ENCODE measurements around the gene FRMD6. TPM values are rescaled to one million over a fixed set of nuclear protein-coding genes. Genes with fewer than 3 reads are reported as not detected.

Gene FRMD6
- total RNA-seq, 2 donors from 2014 or later, result 3.4 to 5.9 TPM

- no peaks in the 10 kb centered on the region for H3K9me3 Mint-ChIP-seq
Observed at GRCh38 chr14:51707327-51707726, 55.6 kb downstream of the FRMD6 start.

DNA sequence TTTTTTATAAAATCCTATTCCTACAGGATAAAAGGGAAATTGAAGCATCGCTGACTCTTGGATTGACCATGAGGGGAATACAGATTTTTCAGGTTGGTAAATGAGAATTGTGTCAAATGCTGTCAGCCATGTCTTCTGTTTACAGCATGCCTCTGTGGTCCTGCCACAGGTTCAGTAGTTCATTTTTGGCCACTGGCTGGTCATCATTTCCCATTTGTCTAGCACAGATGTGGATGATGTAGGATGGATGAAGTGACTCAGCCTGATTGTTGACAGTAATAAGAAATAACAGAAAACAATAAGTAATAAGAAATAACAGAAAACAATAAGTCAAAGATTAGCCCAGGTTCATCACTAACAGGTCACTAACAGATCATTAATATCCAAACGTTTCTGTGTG lies 59.8 kb downstream of the FRMD6 start:
- Mint-ChIP-seq H3K36me3 (ENCODE audit: low read depth) (no peaks in the 10 kb centered on the region), H3K4me3 (no peak overlapping the region), H3K27me3 (no peaks in the 10 kb centered on the region), H3K27ac (no peak overlapping the region), H3K4me1 (no peaks in the 10 kb centered on the region), H3K9me3 (no peaks in the 10 kb centered on the region)
- no peak for ATAC-seq (replicated peaks)

More at GRCh38 chr14:51707327-51707726, 55.6 kb downstream of the FRMD6 start:
- no peak for ATAC-seq (replicated peaks)
- H3K4me3 Mint-ChIP-seq, result no peak overlapping the region
- H3K27ac Mint-ChIP-seq, result no peak overlapping the region
- no peaks in the 10 kb centered on the region for H3K4me1 Mint-ChIP-seq
- H3K27me3 Mint-ChIP-seq, result no peaks in the 10 kb centered on the region
- no peaks in the 10 kb centered on the region for H3K36me3 Mint-ChIP-seq (ENCODE audit: low read depth)

GRCh38 chr14:51715250-51715649 lies 63.5 kb downstream of the FRMD6 start:
- H3K27ac Mint-ChIP-seq, result no peak overlapping the region
- no peak for ATAC-seq (replicated peaks)
- H3K4me1 Mint-ChIP-seq, result no peaks in the 10 kb centered on the region
- no peak overlapping the region for H3K4me3 Mint-ChIP-seq
- no peaks in the 10 kb centered on the region for H3K36me3 Mint-ChIP-seq (ENCODE audit: low read depth)
- H3K27me3 Mint-ChIP-seq, result no peaks in the 10 kb centered on the region
- no peaks in the 10 kb centered on the region for H3K9me3 Mint-ChIP-seq

- Mint-ChIP-seq H3K4me3 (no peak overlapping the region), H3K27ac (no peak overlapping the region), H3K4me1 (no peaks in the 10 kb centered on the region), H3K9me3 (no peaks in the 10 kb centered on the region), H3K36me3 (ENCODE audit: low read depth) (no peaks in the 10 kb centered on the region), H3K27me3 (no peaks in the 10 kb centered on the region)
- no peak for ATAC-seq (replicated peaks)
Observed at GRCh38 chr14:51715742-51716141, 64.0 kb downstream of the FRMD6 start.

DNA sequence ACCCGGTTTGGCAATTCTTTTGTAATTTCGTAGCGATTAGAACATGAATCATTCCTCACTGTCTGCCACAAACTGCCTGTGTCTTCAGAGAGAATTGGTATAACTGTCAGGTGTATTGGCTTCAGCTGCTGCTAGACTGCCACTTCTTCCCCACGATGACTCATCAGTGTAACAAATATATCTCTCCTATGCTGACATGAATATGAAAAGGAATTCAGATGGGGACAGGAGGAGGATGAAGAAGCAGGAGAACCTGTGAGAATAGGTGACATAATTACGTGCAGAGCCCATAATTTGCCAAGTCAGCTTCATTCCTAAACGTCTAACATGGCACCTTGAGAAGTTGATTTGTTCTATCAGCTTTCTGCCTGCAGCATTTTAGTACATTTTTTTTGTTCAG lies 64.9 kb downstream of the FRMD6 start:
- ATAC-seq (replicated peaks), result no peak
- no peaks in the 10 kb centered on the region for H3K27me3 Mint-ChIP-seq
- H3K4me3 Mint-ChIP-seq, result no peak overlapping the region
- H3K27ac Mint-ChIP-seq, result no peak overlapping the region
- H3K9me3 Mint-ChIP-seq, result no peaks in the 10 kb centered on the region
- H3K36me3 Mint-ChIP-seq (ENCODE audit: low read depth), result no peaks in the 10 kb centered on the region
- no peaks in the 10 kb centered on the region for H3K4me1 Mint-ChIP-seq

- H3K27me3 Mint-ChIP-seq, result no peaks in the 10 kb centered on the region
- ATAC-seq (replicated peaks), result no peak
- H3K36me3 Mint-ChIP-seq (ENCODE audit: low read depth), result no peaks in the 10 kb centered on the region
- H3K9me3 Mint-ChIP-seq, result no peaks in the 10 kb centered on the region
- H3K4me3 Mint-ChIP-seq, result no peak overlapping the region
- no peak overlapping the region for H3K27ac Mint-ChIP-seq
- no peaks in the 10 kb centered on the region for H3K4me1 Mint-ChIP-seq
Observed at GRCh38 chr14:51717766-51718165, 66.1 kb downstream of the FRMD6 start.

GRCh38 chr14:51719955-51720354 lies 68.2 kb downstream of the FRMD6 start:
- Mint-ChIP-seq H3K4me3 (no peak overlapping the region), H3K36me3 (ENCODE audit: low read depth) (no peaks in the 10 kb centered on the region), H3K9me3 (no peaks in the 10 kb centered on the region), H3K4me1 (no peaks in the 10 kb centered on the region), H3K27me3 (no peaks in the 10 kb centered on the region), H3K27ac (no peak overlapping the region)
- ATAC-seq (replicated peaks), result no peak

GRCh38 chr14:51723990-51724389 lies 72.3 kb downstream of the FRMD6 start:
- Mint-ChIP-seq H3K27ac (no peak overlapping the region), H3K36me3 (ENCODE audit: low read depth) (peaks cover 5% of the 10 kb centered on the region), H3K9me3 (no peaks in the 10 kb centered on the region), H3K4me3 (no peak overlapping the region), H3K4me1 (no peaks in the 10 kb centered on the region), H3K27me3 (no peaks in the 10 kb centered on the region)
- no peak for ATAC-seq (replicated peaks)

DNA sequence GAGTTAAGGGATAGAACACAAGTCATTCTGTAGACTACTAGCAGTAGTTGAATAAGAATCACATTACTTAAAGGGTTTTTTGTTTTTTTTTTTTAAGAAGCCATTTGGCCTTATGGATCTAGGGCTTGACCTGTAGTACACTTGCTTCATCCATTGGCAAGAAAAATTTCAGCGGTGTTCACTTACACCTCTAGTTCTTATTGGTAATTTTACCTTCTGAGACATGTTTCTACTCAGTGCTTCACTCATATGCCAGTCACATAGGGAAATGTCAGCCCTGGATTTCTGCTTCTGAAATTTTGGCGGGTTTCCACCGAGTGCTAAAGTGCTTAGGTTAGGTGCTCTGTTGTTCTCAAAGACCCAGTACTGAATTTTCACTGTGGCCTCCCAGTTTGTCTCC lies 72.9 kb downstream of the FRMD6 start:
- ATAC-seq (replicated peaks), result no peak
- Mint-ChIP-seq H3K27ac (no peak overlapping the region), H3K4me3 (no peak overlapping the region), H3K36me3 (ENCODE audit: low read depth) (peaks cover 5% of the 10 kb centered on the region), H3K27me3 (no peaks in the 10 kb centered on the region), H3K9me3 (no peaks in the 10 kb centered on the region), H3K4me1 (no peaks in the 10 kb centered on the region)

DNA sequence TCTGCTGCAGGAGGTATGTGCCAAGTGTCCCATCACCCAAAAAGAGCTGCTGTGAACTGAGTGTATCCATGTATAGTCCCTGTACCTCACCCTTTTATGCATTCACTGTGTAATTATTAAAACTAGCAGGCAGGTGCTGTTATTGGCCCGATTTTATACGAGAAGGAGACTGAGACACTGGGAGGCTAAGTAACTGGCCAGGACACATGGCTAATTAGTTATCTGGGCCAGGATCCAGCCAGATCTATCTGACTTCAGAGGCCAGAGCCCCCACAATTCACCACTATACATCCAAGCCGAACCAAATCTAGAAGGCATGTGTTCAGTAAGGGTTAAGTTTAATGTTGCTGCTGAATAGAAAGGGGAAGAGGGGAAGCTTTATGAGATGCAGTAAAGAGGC lies 73.4 kb downstream of the FRMD6 start:
- H3K36me3 Mint-ChIP-seq (ENCODE audit: low read depth), result peaks cover 5% of the 10 kb centered on the region
- no peak overlapping the region for H3K4me3 Mint-ChIP-seq
- no peaks in the 10 kb centered on the region for H3K9me3 Mint-ChIP-seq
- H3K27ac Mint-ChIP-seq, result no peak overlapping the region
- no peak for ATAC-seq (replicated peaks)
- H3K4me1 Mint-ChIP-seq, result no peaks in the 10 kb centered on the region
- H3K27me3 Mint-ChIP-seq, result no peaks in the 10 kb centered on the region

DNA sequence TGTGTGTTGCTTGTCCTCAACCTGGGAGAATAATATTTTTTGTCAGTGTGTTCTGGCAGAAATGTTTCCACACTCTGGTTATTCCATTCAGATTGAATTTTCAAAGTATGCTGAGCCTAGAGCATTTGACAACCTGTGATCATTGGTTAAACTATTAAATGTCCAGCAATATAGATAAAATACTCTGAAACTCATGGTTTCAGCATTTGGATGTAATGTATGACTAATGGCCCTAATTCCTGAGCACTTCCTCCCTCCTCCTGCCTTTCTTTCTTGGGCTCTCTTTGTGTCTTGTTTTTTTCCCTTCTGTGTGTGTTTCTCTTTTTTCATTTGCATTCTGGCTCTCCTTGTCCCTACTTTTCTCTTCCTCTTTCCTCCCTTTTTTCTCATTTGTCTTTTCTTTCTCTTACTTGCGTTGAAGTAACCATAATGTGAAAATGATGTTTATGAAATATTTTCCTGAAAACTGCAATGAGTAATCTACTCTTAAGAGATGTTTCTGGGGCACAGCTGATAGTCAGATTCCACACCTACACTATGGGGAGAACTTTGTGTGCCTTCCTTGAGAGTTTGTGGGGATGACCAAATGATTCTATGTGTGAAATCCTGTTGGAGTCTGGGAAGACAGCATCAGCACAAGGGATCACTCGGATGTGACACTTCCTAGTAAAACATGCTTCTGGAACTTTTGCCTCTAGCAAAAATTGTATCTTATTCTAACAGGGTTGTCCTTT lies 74.6 kb downstream of the FRMD6 start:
- H3K4me3 Mint-ChIP-seq, result no peak overlapping the region
- no peak overlapping the region for H3K27ac Mint-ChIP-seq
- no peak for ATAC-seq (replicated peaks)
- no peaks in the 10 kb centered on the region for H3K27me3 Mint-ChIP-seq
- no peaks in the 10 kb centered on the region for H3K9me3 Mint-ChIP-seq
- peaks cover 5% of the 10 kb centered on the region for H3K36me3 Mint-ChIP-seq (ENCODE audit: low read depth)
- H3K4me1 Mint-ChIP-seq, result no peaks in the 10 kb centered on the region

DNA sequence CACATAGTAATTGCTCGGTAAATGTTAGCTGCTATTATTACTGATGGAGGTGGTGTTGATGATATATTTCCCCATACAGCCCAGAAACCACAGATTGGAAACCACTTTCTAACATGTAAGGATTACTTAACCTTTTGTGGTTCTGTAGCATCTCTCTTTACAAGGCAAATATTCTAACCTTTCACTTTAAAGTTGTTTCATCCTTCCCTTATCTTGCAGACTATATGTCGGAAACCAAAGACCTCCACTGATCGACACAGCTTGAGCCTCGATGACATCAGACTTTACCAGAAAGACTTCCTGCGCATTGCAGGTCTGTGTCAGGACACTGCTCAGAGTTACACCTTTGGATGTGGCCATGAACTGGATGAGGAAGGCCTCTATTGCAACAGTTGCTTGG lies 75.8 kb downstream of the FRMD6 start:
- Mint-ChIP-seq H3K4me1 (no peaks in the 10 kb centered on the region), H3K4me3 (no peak overlapping the region)
- no peak for ATAC-seq (replicated peaks)

DNA sequence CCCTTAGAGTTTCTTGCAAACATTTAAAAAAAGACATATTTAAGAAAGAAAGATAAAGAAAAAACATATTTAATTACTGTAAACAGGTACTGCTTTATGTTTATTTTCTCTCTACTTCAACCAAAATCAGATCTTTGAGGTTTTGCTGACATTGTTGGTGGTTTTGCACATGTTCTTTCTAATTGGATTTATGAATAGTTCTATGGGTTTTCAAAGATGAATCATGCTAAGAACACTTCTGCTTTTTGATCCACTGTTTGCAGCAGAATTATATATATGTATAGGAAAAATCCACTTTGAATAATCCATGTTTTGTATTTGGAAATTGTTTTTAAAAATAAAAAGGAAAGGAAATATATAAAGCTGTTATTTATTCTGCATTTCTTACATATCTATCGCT lies 78.4 kb downstream of the FRMD6 start:
- Mint-ChIP-seq H3K4me1 (no peaks in the 10 kb centered on the region), H3K36me3 (ENCODE audit: low read depth) (peaks cover 5% of the 10 kb centered on the region), H3K27me3 (peaks cover 17% of the 10 kb centered on the region), H3K9me3 (no peaks in the 10 kb centered on the region), H3K27ac (no peak overlapping the region), H3K4me3 (no peak overlapping the region)
- ATAC-seq (replicated peaks), result no peak

More for the DNA sequence above, 75.8 kb downstream of the FRMD6 start:
- peaks cover 6% of the 10 kb centered on the region for H3K27me3 Mint-ChIP-seq
- H3K27ac Mint-ChIP-seq, result no peak overlapping the region
- no peaks in the 10 kb centered on the region for H3K9me3 Mint-ChIP-seq
- H3K36me3 Mint-ChIP-seq (ENCODE audit: low read depth), result peaks cover 5% of the 10 kb centered on the region

GRCh38 chr14:51730684-51731083 lies 79.0 kb downstream of the FRMD6 start:
- H3K27me3 Mint-ChIP-seq, result peaks cover 17% of the 10 kb centered on the region
- H3K4me1 Mint-ChIP-seq, result no peaks in the 10 kb centered on the region
- H3K27ac Mint-ChIP-seq, result no peak overlapping the region
- H3K4me3 Mint-ChIP-seq, result no peak overlapping the region
- H3K9me3 Mint-ChIP-seq, result no peaks in the 10 kb centered on the region
- H3K36me3 Mint-ChIP-seq (ENCODE audit: low read depth), result peaks cover 5% of the 10 kb centered on the region
- no peak for ATAC-seq (replicated peaks)

DNA sequence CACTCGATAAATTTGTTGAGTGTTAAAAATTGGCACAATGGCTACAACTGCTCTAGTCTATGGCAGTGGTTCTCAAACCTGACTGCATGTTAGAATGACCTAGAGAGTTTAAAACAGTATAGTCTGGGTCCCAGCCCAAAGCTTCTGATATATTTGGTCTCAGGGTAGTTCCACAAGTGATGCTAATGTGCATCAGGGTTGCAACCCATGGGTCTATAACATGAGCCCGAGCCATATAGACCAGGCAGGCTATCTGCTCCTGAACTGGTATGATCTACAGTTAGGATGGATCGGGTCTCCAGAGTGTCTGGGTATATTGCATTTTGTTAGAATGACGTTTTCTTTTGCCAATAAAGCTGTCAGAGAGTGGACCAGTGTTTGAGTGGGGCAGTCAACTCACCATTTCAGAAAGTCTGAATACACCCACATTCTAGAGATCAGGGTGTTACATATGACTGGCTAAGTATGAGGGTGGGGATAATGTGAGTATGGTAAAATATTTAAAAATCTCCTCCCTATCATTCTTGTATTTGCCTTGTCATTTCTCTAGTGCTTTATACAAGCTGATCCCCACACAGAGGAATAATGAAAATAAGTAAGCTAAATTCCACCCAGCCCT lies 80.9 kb downstream of the FRMD6 start:
- no peak overlapping the region for H3K4me3 Mint-ChIP-seq
- ATAC-seq (replicated peaks), result no peak

More for the DNA sequence above, 80.9 kb downstream of the FRMD6 start:
- Mint-ChIP-seq H3K9me3 (no peaks in the 10 kb centered on the region), H3K4me1 (no peaks in the 10 kb centered on the region), H3K27me3 (peaks cover 22% of the 10 kb centered on the region), H3K36me3 (ENCODE audit: low read depth) (no peaks in the 10 kb centered on the region), H3K27ac (no peak overlapping the region)
